GM12801 (cell line): ENCODE results near the gene AURKAIP1.

Experiments
- CTCF ChIP-seq: IDR thresholded peaks from one replicate; pipeline ENCODE4 v1.5.1; 2011; ENCODE audit warnings: control low read depth; ENCODE audit not compliant: insufficient read length; ENCODE audit errors: extremely low read depth

The AURKAIP1 gene

DNA sequence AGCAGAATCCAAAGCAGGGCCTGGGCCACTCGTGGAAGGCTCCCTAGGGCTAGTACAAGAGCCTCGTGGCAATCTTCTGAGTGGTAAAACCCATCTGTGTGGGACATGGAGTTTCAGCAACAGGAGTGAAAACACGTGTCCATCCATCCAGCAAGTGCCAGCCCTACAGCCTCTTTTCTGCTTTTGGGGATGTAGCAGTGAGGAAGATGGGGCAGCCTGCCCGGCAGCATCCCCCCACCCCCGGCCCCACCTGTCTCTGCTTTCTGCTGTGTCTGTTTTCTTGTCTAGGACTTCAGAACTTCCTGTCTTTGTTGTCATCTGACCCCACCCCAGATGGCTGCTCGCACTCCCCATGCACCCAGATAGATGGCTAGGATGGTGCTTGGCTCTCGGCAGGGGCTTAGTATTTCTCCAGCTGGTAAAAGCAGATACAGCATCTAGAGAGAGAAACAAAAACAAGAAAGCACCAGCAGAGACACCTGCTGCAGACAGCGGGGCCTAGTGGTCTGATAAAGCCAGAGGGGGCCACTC lies 48.9 kb downstream of the AURKAIP1 start:
- no peak for TF ChIP-seq CTCF

DNA sequence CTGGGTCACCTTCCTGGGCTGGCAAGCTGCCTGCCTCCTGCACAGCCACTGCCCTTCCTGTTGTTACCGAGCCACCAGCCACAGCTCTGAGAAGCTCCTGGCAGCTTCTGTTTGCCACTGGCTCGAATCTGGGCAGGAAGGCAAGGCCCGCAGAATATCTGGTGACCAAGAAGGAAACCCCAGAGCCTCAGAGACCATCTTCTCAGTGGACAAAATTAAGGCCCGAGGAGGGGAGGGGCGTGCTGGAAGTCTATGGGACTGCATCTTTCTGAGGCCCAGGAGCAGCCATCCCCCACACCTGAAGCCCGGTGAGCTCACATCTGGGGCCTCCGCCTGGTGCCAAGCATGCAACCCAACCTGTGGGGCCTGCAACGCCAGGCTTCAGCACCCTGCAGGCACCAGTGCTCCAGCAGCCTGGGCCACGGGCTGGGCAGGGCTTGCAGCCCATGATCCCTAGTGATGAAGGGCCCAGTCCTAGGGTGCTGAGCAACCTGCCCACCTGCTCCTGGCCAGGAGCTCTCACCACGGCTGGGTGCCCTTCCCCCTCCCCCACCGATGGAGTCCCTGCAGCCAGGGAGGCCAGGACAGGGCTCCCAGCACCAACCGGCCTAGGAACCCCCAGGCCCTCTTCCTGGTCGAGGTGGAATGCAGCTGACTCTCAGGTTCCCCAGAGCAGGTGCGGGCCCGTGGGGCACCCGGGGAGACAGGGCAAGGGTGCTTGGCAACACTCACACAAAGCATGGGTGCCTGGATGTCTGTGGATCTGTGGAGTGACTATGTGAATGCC lies 49.5 kb downstream of the AURKAIP1 start:
- TF ChIP-seq CTCF, result no peak

GRCh38 chr1:1324524-1325287 lies 50.3 kb downstream of the AURKAIP1 start, which contains the start of the genes CPTP and INTS11:
TSS of gene CPTP (plus strand) at chr1:1324802. CDS start at chr1:1326911, 2,109 bp downstream.
TSS of gene INTS11 (minus strand) at chr1:1324660. CDS start at chr1:1324608, 52 bp downstream.
- TF ChIP-seq CTCF, result no peak

DNA sequence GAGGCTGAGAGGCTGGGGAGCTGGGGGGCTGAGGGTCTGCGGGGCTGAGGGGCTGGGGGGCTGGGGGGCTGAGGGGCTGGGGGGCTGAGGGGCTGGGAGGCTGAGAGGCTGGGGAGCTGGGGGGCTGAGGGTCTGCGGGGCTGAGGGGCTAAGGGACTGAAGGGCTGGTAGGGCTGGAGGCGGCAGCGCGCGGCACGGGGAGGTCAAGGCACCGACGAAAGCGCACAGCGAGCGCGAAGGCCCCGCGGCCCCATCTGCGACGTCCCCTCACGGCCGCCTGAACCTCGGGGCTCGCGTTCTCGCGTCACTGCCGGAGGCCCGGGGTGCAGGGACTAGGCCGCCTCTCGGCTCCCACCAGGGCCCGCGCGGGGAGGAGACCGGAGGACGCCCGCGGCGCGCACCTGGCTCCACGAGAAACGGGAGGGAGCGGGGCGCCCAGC lies 50.9 kb downstream of the AURKAIP1 start:
- TF ChIP-seq CTCF, result no peak
